Left lung (tissue), 10 donors: ENCODE measurements around the gene ERCC6L. TPM values are rescaled to one million over a fixed set of nuclear protein-coding genes. Genes with fewer than 3 reads are reported as not detected.
"Not testable (repeated sequence)": the region's sequence is repeated elsewhere in the genome, so short reads cannot be mapped to it uniquely, and the experiment has no call there.

Experiments used
- ATAC-seq: fragments of 200-7000 bp; cut with Tn5 transposase; one replicate; pipeline ENCODE4 v1.9.1; 2020; ENCODE audit warnings: moderate library complexity
- DNase-seq, 4 donors: peaks; one replicate each; pipeline ENCODE4 v3.0.0-alpha.2; 2013 to 2020
- H3K27ac ChIP-seq, 2 donors: fragments of 200-600 bp; sonication (generic) in 1 of 2; one replicate each; pipeline versions ENCODE4 v1.5.0 to v1.8.0; 2020 to 2021
- H3K27me3 ChIP-seq, 2 donors: fragments of 200-600 bp; sonication (generic) in 1 of 2; one replicate each; pipeline versions ENCODE4 v1.5.0 to v1.8.0; 2020 to 2021
- H3K36me3 ChIP-seq, 2 donors: fragments of 200-600 bp; sonication (generic) in 1 of 2; one replicate each; pipeline versions ENCODE4 v1.5.0 to v1.8.0; 2020 to 2021
- H3K4me1 ChIP-seq, 2 donors: fragments of 200-600 bp; one replicate each; pipeline ENCODE4 v1.8.0; 2021
- H3K4me3 ChIP-seq, 2 donors: fragments of 200-600 bp; sonication (generic) in 1 of 2; one replicate each; pipeline versions ENCODE4 v1.5.0 to v1.8.0; 2020 to 2021; ENCODE audit warnings: mild to moderate bottlenecking in 1 of 2
- H3K9me3 ChIP-seq, 2 donors: fragments of 200-600 bp; sonication (generic) in 1 of 2; one replicate each; pipeline versions ENCODE4 v1.5.0 to v1.8.0; 2020 to 2021
- CTCF ChIP-seq, 2 donors: fragments of 200-600 bp; sonication (generic) in 1 of 2; IDR thresholded peaks; one replicate each; pipeline versions ENCODE4 v1.5.0 to v1.8.0; 2021; ENCODE audit warnings: antibody characterized with exemption in 2 of 2
- intact Hi-C, 2 donors: fragments of 100-400 bp; cut with DNase I; formaldehyde crosslinking; loops; one replicate each; pipeline versions ENCODE4 v1.11.2 to v1.14.2; 2022
- polyA plus RNA-seq, 6 donors: library from polyadenylated mRNA; unstranded; fragments of 120-200 nt; gene quantifications; one replicate each; pipeline ENCODE4 v1.2.1, GENCODE V29; 2013; ENCODE audit not compliant: insufficient read length in 6 of 6
- total RNA-seq, 2 donors: library from RNA; stranded (reverse); fragmentation: NEBNext Ultra II Directional; extraction: Animal tissue kit (Norgen Biotek cat#: 25700); gene quantifications; one replicate each; pipeline ENCODE4 v1.2.1, GENCODE V29; 2021
- donor health status: DM: no; HTN: yes; CAD: no.
- donor health status: DM: no; HTN: no; CAD: no.

The ERCC6L gene
- total and polyA plus RNA-seq, 8 donors, result 1.1 to 6.8 (median 3.6) TPM

DNA sequence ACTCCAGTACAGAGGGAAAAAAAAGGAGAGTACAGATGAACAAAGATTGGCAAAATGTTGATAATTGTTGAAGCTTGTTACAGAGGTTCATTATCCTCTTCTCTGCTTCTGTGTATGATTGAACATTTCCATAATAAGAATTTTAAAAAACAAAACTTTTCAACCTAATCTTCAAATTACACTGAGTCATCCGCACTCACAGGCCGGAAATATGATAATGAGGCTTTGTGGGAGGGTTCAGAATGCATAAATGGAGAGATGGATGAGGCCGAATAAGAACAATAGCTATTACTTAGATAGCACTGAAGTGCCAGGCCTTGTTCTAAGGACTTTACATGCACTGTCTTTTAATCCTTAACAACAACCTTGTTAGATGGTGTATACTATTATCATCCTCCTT, 4.6 kb upstream of the ERCC6L start:
- ATAC-seq (no peak), DNase-seq (no peak)
- Histone ChIP-seq H3K4me1 (peaks cover 0 to 2% of the 10 kb centered on the region in 2 donors), H3K36me3 (no peaks in the 10 kb centered on the region), H3K4me3 (no peak overlapping the region), H3K27me3 (peaks cover 0 to 3% of the 10 kb centered on the region in 2 donors), H3K27ac (no peak overlapping the region), H3K9me3 (no peaks in the 10 kb centered on the region)
- TF ChIP-seq CTCF (IDR thresholded peaks at IDR 0.05), result no peak
- intact Hi-C loops, result no loop called here

DNA sequence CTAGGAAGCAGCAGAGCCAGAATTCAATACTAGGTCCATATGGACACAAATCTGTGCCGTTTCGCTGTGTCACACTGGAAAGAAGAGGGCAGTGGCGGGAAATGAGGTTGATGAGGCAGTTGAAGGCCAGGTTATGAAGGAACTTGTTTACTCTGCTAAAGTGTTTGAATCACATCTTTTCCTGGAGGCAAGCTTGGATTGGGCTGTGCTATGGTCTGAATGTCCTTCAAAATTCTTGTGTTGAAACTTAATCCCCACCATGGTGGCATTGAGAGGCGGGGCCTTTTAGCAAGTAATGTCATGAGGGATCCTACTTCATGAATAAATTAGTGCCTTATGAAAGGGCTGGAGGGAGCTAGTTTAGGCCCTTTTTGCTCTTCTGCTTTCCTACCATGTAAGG, 2.1 kb upstream of the ERCC6L start:
- Histone ChIP-seq H3K9me3 (no peaks in the 10 kb centered on the region), H3K27me3 (peaks cover 0 to 3% of the 10 kb centered on the region in 2 donors), H3K27ac (no peak overlapping the region), H3K36me3 (no peaks in the 10 kb centered on the region), H3K4me1 (peaks cover 0 to 4% of the 10 kb centered on the region in 2 donors), H3K4me3 (no peak overlapping the region)
- no peak for TF ChIP-seq CTCF (IDR thresholded peaks at IDR 0.05)
- DNase-seq (no peak), ATAC-seq (no peak)
- intact Hi-C loops, result no loop called here

DNA sequence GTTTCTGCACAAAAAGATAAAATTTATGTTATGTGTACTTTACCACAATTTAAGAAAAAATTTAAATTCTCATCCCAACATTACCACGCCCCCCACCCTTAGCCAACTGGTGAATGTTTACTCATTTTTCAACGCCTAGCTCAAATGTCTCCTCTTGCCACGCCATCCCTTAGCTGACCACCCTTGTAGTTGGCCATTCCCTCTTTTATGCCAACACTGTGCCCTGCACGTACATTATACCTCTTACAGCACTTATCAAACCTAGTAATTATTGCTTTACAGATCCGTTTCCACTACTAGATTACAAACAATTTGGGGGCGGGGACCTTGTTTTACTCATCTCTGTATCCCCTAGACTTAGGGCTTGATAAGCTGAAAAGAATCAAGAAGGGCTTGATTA, 644 bp downstream of the ERCC6L start:
- H3K4me1 ChIP-seq, result peaks cover 0 to 4% of the 10 kb centered on the region in 2 donors
- H3K9me3 ChIP-seq, result no peaks in the 10 kb centered on the region
- DNase-seq (no peak), ATAC-seq (no peak)
- no peak for TF ChIP-seq CTCF (IDR thresholded peaks at IDR 0.05)
- intact Hi-C loops, result no loop called here
- H3K4me3 ChIP-seq, result peak overlapping the region in 1 of 2 donors; percentile 27
- H3K36me3 ChIP-seq, result no peaks in the 10 kb centered on the region
- no peaks in the 10 kb centered on the region for H3K27me3 ChIP-seq
- H3K27ac ChIP-seq, result no peak overlapping the region

GRCh38 chrX:72236841-72237240, 2.0 kb downstream of the ERCC6L start:
- ATAC-seq, result no peak

GRCh38 chrX:72230290-72230689, 8.5 kb downstream of the ERCC6L start:
- no peak for DNase-seq
- H3K27me3 ChIP-seq, result no peaks in the 10 kb centered on the region
- H3K4me1 ChIP-seq, result no peaks in the 10 kb centered on the region
- ATAC-seq, result no peak
- H3K27ac ChIP-seq, result no peak overlapping the region
- intact Hi-C loops, result no loop called here
- TF ChIP-seq CTCF (IDR thresholded peaks at IDR 0.05), result no peak
- H3K9me3 ChIP-seq, result no peaks in the 10 kb centered on the region
- no peak overlapping the region for H3K4me3 ChIP-seq
- no peaks in the 10 kb centered on the region for H3K36me3 ChIP-seq

More at GRCh38 chrX:72236841-72237240, 2.0 kb downstream of the ERCC6L start:
- TF ChIP-seq CTCF (IDR thresholded peaks at IDR 0.05), result no peak
- Histone ChIP-seq H3K27ac (no peak overlapping the region), H3K4me3 (no peak overlapping the region), H3K36me3 (no peaks in the 10 kb centered on the region), H3K4me1 (peaks cover 0 to 4% of the 10 kb centered on the region in 2 donors), H3K9me3 (no peaks in the 10 kb centered on the region), H3K27me3 (no peaks in the 10 kb centered on the region)
- no peak for DNase-seq
- intact Hi-C loops, result no loop called here

DNA sequence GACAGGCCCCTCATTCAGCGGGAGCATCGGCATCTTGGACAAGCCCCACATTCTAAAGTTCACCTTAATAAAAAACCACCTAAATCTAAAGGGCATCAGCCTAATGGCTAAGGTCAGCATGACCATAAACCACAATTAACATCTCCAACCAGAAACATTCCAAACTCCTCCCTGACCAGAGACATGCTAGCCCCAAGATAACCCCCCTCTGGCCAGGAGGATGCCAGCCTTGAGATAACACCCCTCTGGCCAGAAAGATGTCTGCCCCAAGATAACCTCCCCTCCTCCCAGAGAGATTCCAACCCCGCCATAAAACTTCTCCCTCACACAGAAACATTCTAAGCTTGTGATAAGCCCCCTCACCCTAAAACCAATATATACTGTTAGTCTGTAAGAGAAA, 18.5 kb downstream of the ERCC6L start:
- ATAC-seq, H3K9me3 ChIP-seq, H3K4me1 ChIP-seq: not testable (repeated sequence)

More for the DNA sequence above, 18.5 kb downstream of the ERCC6L start:
- H3K27me3 ChIP-seq, DNase-seq, H3K4me3 ChIP-seq, intact Hi-C loops, H3K36me3 ChIP-seq, H3K27ac ChIP-seq: not testable (repeated sequence)
